B cell (primary cell): ENCODE results near the gene EMP2. TPM values are rescaled to one million over a fixed set of nuclear protein-coding genes. Genes with fewer than 3 reads are reported as not detected.
A peak's percentile ranks its signal among the peaks of the same experiment; 100 is the strongest.

Source experiments
- ATAC-seq: fragments of 200-7000 bp; cut with Tn5 transposase; one replicate; pipeline ENCODE4 v1.10.0; 2021; ENCODE audit warnings: low read depth, mild to moderate bottlenecking, moderate number of reproducible peaks, moderate library complexity
- CTCF ChIA-PET: fragments of 350-600 bp; sonication (Branson Sonifier 250); formaldehyde crosslinking; loops from one replicate; lab custom pipeline; 2021; ENCODE audit warnings: antibody characterized with exemption, inconsistent platforms; lab: Charles Lee
- POLR2A ChIA-PET: fragments of 350-600 bp; sonication (Branson Sonifier 250); formaldehyde crosslinking; loops from one replicate; lab custom pipeline; 2021; ENCODE audit warnings: antibody characterized with exemption; lab: Charles Lee
- DNase-seq: peaks from one replicate; pipeline ENCODE4 v3.0.0; 2013
- H2AFZ ChIP-seq: 2 replicates; pipeline ENCODE4 v1.6.1; 2012; ENCODE audit warnings: mild to moderate bottlenecking, low read depth, low read length; ENCODE audit not compliant: insufficient read depth, poor library complexity, severe bottlenecking
- H3K27ac ChIP-seq, 2 donors: 1 replicate in 1 of 2; 2 replicates in 1 of 2; pipeline ENCODE4 v1.5.1; 2012 to 2013; ENCODE audit warnings: low read length in 2 of 2, mild to moderate bottlenecking in 2 of 2, moderate library complexity in 1 of 2
- H3K27me3 ChIP-seq, 4 experiments: fragments of 200-600 bp in 1 of 4; sonication (generic) in 1 of 4; replicated peaks in 1 of 4; 1 replicate in 2 of 4; 2 replicates in 2 of 4; pipeline versions ENCODE4 v1.6.1 to v1.7.0; 2013 to 2016; ENCODE audit warnings: low read length in 3 of 4, mild to moderate bottlenecking in 2 of 4, mixed read lengths in 1 of 4, moderate library complexity in 1 of 4; ENCODE audit not compliant: insufficient read depth in 4 of 4, control insufficient read depth in 3 of 4; ENCODE audit errors: control extremely low read depth in 1 of 4
- H3K36me3 ChIP-seq, 2 experiments: replicated peaks in 1 of 2; 1 replicate in 1 of 2; 2 replicates in 1 of 2; pipeline versions ENCODE4 v1.6.1 to v1.7.1; 2013; ENCODE audit warnings: low read length in 1 of 2; ENCODE audit not compliant: insufficient read depth in 2 of 2, control insufficient read depth in 1 of 2; ENCODE audit errors: control extremely low read depth in 1 of 2, extremely low read depth in 1 of 2
- H3K4me1 ChIP-seq, 2 donors: fragments of 200-600 bp in 1 of 2; sonication (generic) in 1 of 2; 1 replicate in 1 of 2; 2 replicates in 1 of 2; pipeline versions ENCODE4 v1.5.1 to v1.6.1; 2013 to 2017; ENCODE audit warnings: low read length in 2 of 2; ENCODE audit not compliant: control insufficient read depth in 2 of 2, insufficient read depth in 2 of 2
- H3K4me2 ChIP-seq: replicated peaks from 2 replicates; pipeline ENCODE3; 2012; ENCODE audit warnings: mild to moderate bottlenecking, low read depth, low read length; ENCODE audit not compliant: poor library complexity, severe bottlenecking
- H3K4me3 ChIP-seq, 5 experiments: fragments of 200-600 bp in 1 of 5; sonication (generic) in 1 of 5; 1 replicate in 3 of 5; 2 replicates in 2 of 5; pipeline versions ENCODE4 v1.5.1 to v1.7.0; 2011 to 2016; ENCODE audit warnings: low read length in 4 of 5, mild to moderate bottlenecking in 4 of 5, low read depth in 2 of 5, control low read depth in 1 of 5, moderate library complexity in 1 of 5; ENCODE audit not compliant: insufficient read depth in 1 of 5; ENCODE audit errors: control extremely low read depth in 1 of 5, extremely low read depth in 1 of 5
- H3K79me2 ChIP-seq: fragments of 200-600 bp; sonication (generic); one replicate; pipeline ENCODE4 v1.6.0; 2016; ENCODE audit warnings: low read length; ENCODE audit not compliant: control insufficient read depth, insufficient read depth
- H3K9ac ChIP-seq: fragments of 200-600 bp; sonication (generic); 2 replicates; pipeline ENCODE4 v1.6.1; 2017; ENCODE audit warnings: mild to moderate bottlenecking, low read length, moderate library complexity
- H3K9me3 ChIP-seq, 3 donors: one replicate each; pipeline versions ENCODE4 v1.6.1 to v1.7.1; 2013; ENCODE audit warnings: low read length in 2 of 3; ENCODE audit not compliant: control insufficient read depth in 2 of 3, insufficient read depth in 1 of 3; ENCODE audit errors: control extremely low read depth in 1 of 3
- H4K20me1 ChIP-seq: 2 replicates; pipeline ENCODE4 v1.6.0; 2012; ENCODE audit warnings: mild to moderate bottlenecking, low read length; ENCODE audit not compliant: insufficient read depth, control insufficient read depth, poor library complexity, severe bottlenecking
- H3K27ac Mint-ChIP-seq: one replicate; pipeline ENCODE4 v1.8.0; 2021; ENCODE audit warnings: mixed read lengths
- H3K27me3 Mint-ChIP-seq: one replicate; pipeline ENCODE4 v1.8.0; 2021; ENCODE audit warnings: mixed read lengths
- H3K4me1 Mint-ChIP-seq: one replicate; pipeline ENCODE4 v1.8.0; 2021; ENCODE audit warnings: mixed read lengths
- H3K4me3 Mint-ChIP-seq: one replicate; pipeline ENCODE4 v1.8.0; 2021; ENCODE audit warnings: mixed read lengths
- H3K9me3 Mint-ChIP-seq: one replicate; pipeline ENCODE4 v1.8.0; 2022; ENCODE audit warnings: mixed read lengths; ENCODE audit not compliant: insufficient read depth
- CTCF ChIP-seq: fragments of 200-600 bp; IDR thresholded peaks from one replicate; pipeline ENCODE4 v1.8.0; 2022; ENCODE audit warnings: antibody characterized with exemption, mild to moderate bottlenecking
- EZH2 ChIP-seq: IDR thresholded peaks from 2 replicates; pipeline ENCODE4 v1.6.1; 2012; ENCODE audit warnings: borderline replicate concordance, low read depth, mild to moderate bottlenecking, moderate library complexity, low read length; ENCODE audit not compliant: insufficient read depth, poor library complexity, severe bottlenecking
- whole genome bisulfite sequencing: methylation state at CpG from one replicate; pipeline ENCODE4 v1.1.5; 2013; ENCODE audit warnings: missing lambda C conversion rate; ENCODE audit not compliant: insufficient coverage; 5-methylcytosine and 5-hydroxymethylcytosine counted together
- intact Hi-C: fragments of 100-400 bp; cut with micrococcal nuclease; formaldehyde crosslinking; loops from one replicate; pipeline ENCODE4 v1.10.0; 2022
- polyA plus RNA-seq: library from polyadenylated mRNA; depleted of rRNA; stranded (reverse); fragments of >200 nt; gene quantifications from 2 replicates; pipeline ENCODE4 v1.2.3, GENCODE V29; 2012
- total RNA-seq, 2 donors: library from RNA; stranded (reverse); fragments of 120-200 nt in 1 of 2; gene quantifications; 1 replicate in 1 of 2; 2 replicates in 1 of 2; pipeline versions ENCODE4 v1.2.3 to v1.2.4, GENCODE V29; 2013 to 2022

The EMP2 gene
- total and polyA plus RNA-seq, 2 donors (not counting 1 experiment from before 2014, with no cell fraction given): 0.01 TPM; not detected in 1

GRCh38 chr16:10554569-10554968, 25.8 kb downstream of the EMP2 start:
- Mint-ChIP-seq H3K4me3 (peak overlapping the region; percentile 43), H3K27ac (peak overlapping the region; percentile 22), H3K27me3 (no peaks in the 10 kb centered on the region), H3K4me1 (peaks cover 25% of the 10 kb centered on the region), H3K9me3 (no peaks in the 10 kb centered on the region)
- Histone ChIP-seq H3K27ac (peak overlapping the region in 1 of 2 donors; percentile 2), H3K4me2 (peak overlapping the region; percentile 56), H3K4me1 (peaks cover 24 to 28% of the 10 kb centered on the region in 2 donors), H3K27me3 (no peaks in the 10 kb centered on the region), H3K79me2 (no peaks in the 10 kb centered on the region), H3K9me3 (peaks cover 0 to 5% (median 0%) of the 10 kb centered on the region in 3 donors), H3K4me3 (no peak overlapping the region), H3K36me3 (no peaks in the 10 kb centered on the region), H4K20me1 (no peaks in the 10 kb centered on the region), H3K9ac (no peak overlapping the region), H2AFZ (no peak overlapping the region)
- ChIA-PET POLR2A (interaction anchor here (0.6 to 0.7 kb wide), 2 partner anchors 189 to 324 kb away, joined by 3 to 8 read pairs; partner anchors contain the start of gene NUBP1), CTCF (interaction anchor here (0.6 kb wide), 1 partner anchor 1784 kb away, joined by 3 read pairs; no protein-coding TSS in a partner anchor)
- no peak for TF ChIP-seq EZH2
- TF ChIP-seq CTCF: no peak
- 21% methylated on average over 5 of the region's 7 CpGs for whole genome bisulfite sequencing
- ATAC-seq (peak; percentile 48), DNase-seq (peak; percentile 55)
- intact Hi-C loops: no loop called here

GRCh38 chr16:10552998-10553491, 27.4 kb downstream of the EMP2 start:
- CTCF ChIA-PET: interaction anchor here (1.1 to 1.8 kb wide), 5 partner anchors 14 to 365 kb away, joined by 3 to 9 read pairs (median 4); no protein-coding TSS in a partner anchor
- Histone ChIP-seq H2AFZ (peak overlapping the region; percentile 86), H3K9me3 (peaks cover 0 to 15% (median 10%) of the 10 kb centered on the region in 3 donors), H3K4me3 (peak overlapping the region in 4 of 5 experiments; percentile 58 to 72 (median 64)), H3K27ac (peak overlapping the region; percentile 85 to 93), H3K9ac (peak overlapping the region; percentile 74), H3K79me2 (no peaks in the 10 kb centered on the region), H3K4me1 (peaks cover 24 to 28% of the 10 kb centered on the region in 2 donors), H3K4me2 (peak overlapping the region; percentile 78), H4K20me1 (no peaks in the 10 kb centered on the region), H3K36me3 (no peaks in the 10 kb centered on the region), H3K27me3 (no peaks in the 10 kb centered on the region)
- WGBS: 2% methylated on average over 15 of the region's 19 CpGs
- H3K27ac Mint-ChIP-seq: peak overlapping the region; percentile 96
- H3K27me3 Mint-ChIP-seq: no peaks in the 10 kb centered on the region
- POLR2A ChIA-PET: interaction anchor here (0.6 to 1.2 kb wide), 2 partner anchors 191 to 389 kb away, joined by 3 to 4 read pairs; partner anchors contain the start of gene DEXI
- peaks cover 25% of the 10 kb centered on the region for H3K4me1 Mint-ChIP-seq
- DNase-seq: peak; percentile 78
- H3K4me3 Mint-ChIP-seq: peak overlapping the region; percentile 98
- TF ChIP-seq CTCF: no peak
- no peak for TF ChIP-seq EZH2
- intact Hi-C loops: no loop called here
- ATAC-seq: peak; percentile 96
- peaks cover 7% of the 10 kb centered on the region for H3K9me3 Mint-ChIP-seq
